HG03520 (cell line): ENCODE measurements around the gene GRB2.
"Not testable (repeated sequence)": the region's sequence is repeated elsewhere in the genome, so short reads cannot be mapped to it uniquely, and the experiment has no call there.

Experiments
- ATAC-seq: cut with Tn5 transposase; IDR thresholded peaks from one replicate; pipeline ENCODE4 v1.9.1; 2021; ENCODE audit warnings: mild to moderate bottlenecking, moderate library complexity; ENCODE audit not compliant: unreplicated experiment

GRB2 gene

GRCh38 chr17:75353176-75353575 lies 52.3 kb downstream of the GRB2 start:
- ATAC-seq, result no peak

DNA sequence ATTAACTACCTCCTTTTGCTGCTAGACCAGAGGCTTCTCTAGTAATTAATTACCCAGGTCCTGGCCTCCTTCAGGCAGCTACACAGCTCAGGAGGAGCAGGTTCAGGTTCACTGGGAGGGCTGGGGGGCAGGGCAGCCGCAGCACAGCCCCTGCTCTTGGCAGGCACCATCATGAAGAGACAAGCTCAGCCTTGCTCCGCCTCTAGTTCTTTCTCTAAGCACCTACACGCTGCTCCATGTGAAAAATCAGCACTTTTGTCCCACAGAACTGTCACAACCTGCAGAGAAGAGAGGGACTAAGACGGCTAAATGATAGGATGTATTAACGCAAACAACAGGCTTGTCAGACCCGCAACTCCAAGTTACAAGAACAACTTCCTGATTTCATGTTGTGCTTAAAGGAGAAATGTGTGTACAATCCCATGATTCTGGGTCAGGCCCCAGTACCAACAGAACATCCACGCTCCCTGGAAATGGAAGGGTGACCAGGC lies 53.4 kb downstream of the GRB2 start:
- ATAC-seq, result no peak

- ATAC-seq, result no peak
These were observed 54.8 kb downstream of the GRB2 start for GRCh38 chr17:75350706-75351105.

- no peak for ATAC-seq
These were observed 55.4 kb downstream of the GRB2 start for GRCh38 chr17:75350029-75350428.

DNA sequence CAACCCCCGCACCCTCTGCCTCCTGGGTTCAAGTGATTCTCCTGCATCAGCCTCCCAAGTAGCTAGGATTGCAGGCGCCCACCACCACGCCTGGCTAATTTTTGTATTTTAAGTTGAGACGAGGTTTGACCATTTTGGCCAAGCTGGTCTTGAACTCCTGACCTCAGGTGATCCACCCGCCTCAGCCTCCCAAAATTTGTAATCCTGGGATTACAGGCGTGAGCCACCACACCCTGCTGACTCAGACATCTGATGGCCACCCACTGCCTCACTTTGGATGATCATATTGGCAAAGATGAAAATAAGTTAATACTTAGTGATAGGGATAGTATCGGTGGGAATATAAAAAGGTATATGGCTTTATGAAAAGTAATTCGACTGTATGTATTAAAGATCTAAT lies 55.9 kb downstream of the GRB2 start:
- no peak for ATAC-seq

DNA sequence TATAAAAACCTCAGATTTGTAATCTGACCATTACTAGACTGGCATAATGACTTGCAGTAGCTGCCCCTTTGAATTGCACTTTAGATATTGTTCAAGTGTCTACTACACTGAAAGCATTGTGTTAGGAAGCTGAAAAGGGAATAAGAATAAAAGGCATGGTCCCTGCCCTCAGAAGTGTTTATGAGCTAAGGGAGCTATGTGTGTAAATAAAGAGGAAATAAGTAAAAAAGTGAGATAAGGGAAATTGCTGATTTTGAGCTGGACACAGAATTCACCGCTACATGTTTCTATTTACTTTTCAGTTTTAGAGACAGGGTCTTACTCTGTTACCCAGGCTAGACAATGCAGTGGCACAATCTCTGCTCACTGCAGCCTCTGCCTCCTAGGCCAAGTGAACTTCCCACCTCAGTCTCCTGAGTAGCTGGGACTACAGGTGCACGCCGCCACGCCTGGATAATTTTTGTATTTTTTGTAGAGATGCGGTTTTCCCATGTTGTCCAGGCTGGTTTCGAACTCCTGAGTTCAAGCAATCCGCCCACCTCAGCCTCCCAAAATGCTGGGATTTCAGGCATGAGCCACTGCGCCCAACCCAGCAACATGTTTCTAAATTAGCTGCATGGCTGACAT lies 57.0 kb downstream of the GRB2 start:
- no peak for ATAC-seq

- ATAC-seq, result no peak
These were observed 58.6 kb downstream of the GRB2 start for GRCh38 chr17:75346906-75347305.

GRCh38 chr17:75346368-75346767 lies 59.1 kb downstream of the GRB2 start:
- not testable (repeated sequence) for ATAC-seq

DNA sequence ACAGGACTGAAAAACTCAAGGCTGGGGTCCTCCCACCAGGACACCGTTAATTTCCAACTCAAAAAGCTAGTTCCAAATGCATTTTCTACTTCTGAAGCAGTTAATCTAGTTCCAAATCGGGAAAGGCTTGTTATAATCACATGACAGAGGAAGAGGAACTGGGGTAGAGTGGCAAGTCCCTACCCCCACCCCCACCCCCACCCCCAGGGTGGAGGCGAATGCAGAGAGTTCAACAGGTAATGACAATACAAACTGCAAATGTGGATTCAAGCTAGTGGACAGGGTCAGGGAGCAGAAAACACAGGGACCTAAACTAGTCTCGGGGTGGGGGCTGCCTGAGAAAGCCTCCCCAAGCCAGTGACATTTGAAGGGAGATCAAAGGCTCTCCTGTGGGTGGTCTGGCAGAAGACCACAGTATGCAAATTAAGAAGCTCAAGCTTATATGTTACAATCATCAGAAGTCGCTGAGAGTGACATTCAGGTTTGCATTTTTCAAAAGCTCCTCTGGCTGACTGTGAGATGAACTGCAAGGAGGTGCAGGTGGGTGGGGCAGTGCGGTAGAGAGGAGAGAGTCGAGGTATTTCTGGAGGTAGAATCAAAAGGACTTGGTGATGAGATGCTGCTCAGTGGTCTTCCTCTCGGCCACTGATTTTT lies 59.8 kb downstream of the GRB2 start:
- ATAC-seq, result no peak

- ATAC-seq, result no peak
These were observed 60.8 kb downstream of the GRB2 start for GRCh38 chr17:75344666-75345065.

DNA sequence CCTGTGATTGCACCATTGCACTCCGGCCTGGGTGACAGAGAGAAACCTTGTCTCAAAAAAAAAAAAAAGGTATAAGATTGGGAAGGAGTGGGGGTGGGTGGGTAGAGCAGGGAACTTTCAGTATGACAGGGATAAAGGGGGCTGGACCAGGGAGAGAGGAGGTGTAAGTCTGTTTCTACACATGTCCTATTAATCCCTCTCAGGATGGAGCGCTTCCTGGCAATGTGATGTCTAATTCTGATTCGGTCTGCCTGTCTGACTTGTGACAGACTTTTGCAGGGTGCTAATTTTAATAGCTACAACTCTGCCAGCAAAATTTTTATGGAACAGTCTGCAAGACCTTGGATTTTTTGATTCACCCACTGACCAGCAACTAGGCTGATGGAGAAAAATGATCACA lies 62.5 kb downstream of the GRB2 start:
- ATAC-seq, result no peak

- no peak for ATAC-seq
These were observed 63.5 kb downstream of the GRB2 start for GRCh38 chr17:75341784-75342486.

- no peak for ATAC-seq
These were observed 64.8 kb downstream of the GRB2 start for GRCh38 chr17:75340631-75341030.

- no peak for ATAC-seq
These were observed 65.5 kb downstream of the GRB2 start for GRCh38 chr17:75339971-75340370.

- no peak for ATAC-seq
These were observed 67.1 kb downstream of the GRB2 start for GRCh38 chr17:75338335-75338734.

DNA sequence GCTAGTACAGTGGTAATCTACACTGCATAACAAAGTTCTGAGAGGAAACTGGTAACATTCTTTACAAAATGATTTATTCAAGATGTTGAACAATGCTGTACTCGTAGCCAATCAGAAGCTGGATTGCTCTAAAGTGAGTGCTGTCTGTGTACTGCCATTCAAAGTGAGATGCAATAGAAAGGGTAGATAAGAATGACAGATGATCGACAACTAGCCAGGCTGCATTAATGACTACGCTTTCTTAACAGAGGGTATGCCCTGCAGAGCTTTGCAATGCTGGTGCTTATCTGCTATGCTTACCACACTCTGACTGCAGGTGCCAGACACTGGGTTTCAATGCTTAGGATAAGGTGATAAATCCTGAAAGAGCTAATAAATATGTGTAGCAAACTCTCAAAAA lies 70.2 kb downstream of the GRB2 start:
- no peak for ATAC-seq

GRCh38 chr17:75334723-75335122 lies 70.8 kb downstream of the GRB2 start:
- no peak for ATAC-seq

GRCh38 chr17:75331671-75332070 lies 73.8 kb downstream of the GRB2 start:
- no peak for ATAC-seq

DNA sequence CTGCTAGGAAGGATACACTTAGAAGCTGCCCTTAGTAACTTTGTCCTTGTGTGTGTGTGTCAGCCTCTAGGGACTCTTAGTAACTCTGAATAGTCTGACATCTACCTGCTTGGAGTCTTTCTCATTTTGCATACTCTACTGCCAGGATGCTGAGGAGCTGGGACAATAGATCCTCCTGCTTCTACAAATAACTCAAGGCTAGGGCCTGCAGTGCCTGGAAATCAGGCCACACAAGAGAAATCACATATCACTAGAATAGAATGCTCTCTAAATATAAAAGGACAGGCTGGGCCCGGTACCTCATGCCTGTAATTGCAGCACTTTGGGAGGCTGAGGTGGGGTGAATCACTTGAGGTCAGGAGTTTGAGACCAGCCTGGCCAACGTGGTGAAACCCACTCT lies 77.7 kb downstream of the GRB2 start:
- no peak for ATAC-seq

DNA sequence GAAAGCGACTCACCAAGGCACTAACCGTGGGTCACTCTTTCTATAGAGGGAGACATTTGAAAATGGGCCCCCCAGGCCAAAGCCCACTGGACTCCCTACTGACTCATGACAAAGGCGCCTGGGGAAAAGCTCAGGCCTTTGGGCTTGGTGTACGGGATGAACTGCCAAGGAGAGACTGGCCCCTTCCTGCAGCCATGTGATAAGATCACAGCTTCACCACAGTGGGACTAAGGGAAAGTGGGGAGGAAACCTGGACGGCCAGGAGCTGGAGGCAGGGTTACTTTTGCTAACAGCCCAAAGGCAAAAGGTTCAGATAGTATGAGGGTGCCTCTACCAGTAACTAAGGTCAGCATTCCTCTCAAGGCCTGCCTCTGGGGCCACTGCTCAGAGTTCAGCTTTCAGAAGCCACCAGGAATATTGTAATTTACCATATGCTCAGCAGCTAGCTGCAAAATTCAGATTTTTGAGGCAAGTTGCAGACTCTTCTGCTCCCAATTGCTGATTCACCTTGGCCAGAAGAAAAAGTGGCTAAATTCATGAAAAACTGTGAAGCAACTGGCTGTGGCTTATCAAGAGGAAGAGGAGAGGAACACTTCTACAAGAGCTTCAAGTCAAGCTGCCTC lies 79.1 kb downstream of the GRB2 start:
- ATAC-seq, result no peak

DNA sequence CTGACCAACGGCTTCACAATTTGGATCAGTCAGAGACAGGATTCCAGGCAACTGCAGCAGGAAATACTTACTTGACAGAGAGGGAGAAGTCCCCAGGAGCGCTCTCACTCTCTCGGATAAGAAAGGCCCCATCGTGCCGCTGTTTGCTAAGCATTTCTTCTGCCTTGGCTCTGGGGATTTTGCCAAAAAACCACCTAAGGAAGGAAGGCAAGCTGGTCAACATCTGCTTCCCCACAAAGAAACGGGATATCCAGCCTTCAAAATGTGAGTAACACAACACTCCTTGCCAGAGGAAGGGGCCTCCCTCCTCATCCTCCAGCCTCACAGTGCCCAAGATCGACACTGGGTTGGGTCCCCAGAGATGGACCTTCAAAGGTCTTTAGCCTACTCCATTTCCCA lies 79.7 kb downstream of the GRB2 start:
- ATAC-seq, result no peak

GRCh38 chr17:75325348-75325747 lies 80.1 kb downstream of the GRB2 start:
- no peak for ATAC-seq
